HG02840 (cell line): ENCODE results near the gene PSPH.

Experiments used
- ATAC-seq: cut with Tn5 transposase; IDR thresholded peaks from one replicate; pipeline ENCODE4 v1.9.1; 2021; ENCODE audit warnings: mild to moderate bottlenecking, moderate library complexity, moderate number of reproducible peaks; ENCODE audit not compliant: unreplicated experiment, low FRiP score

PSPH gene

GRCh38 chr7:55962014-55962413, 89.2 kb downstream of the PSPH start:
- ATAC-seq, result no peak
